Neural cell (in vitro differentiated cells): ENCODE measurements around the gene FAM174C. TPM values are rescaled to one million over a fixed set of nuclear protein-coding genes. Genes with fewer than 3 reads are reported as not detected.

Experiments used
- H2AFZ ChIP-seq: fragments of 200-600, 300-800 bp; sonication (generic), shearing (Covaris generic); 2 replicates; pipeline ENCODE4 v1.6.0; 2014; ENCODE audit warnings: low read depth, mild to moderate bottlenecking, antibody characterized with exemption, low read length, moderate library complexity
- H3F3A ChIP-seq: fragments of 200-600 bp; shearing (Covaris generic); 2 replicates; pipeline ENCODE4 v1.6.1; 2016; ENCODE audit warnings: mild to moderate bottlenecking, moderate library complexity, mixed read lengths, antibody characterized with exemption, low read length; ENCODE audit not compliant: insufficient read depth, poor library complexity, severe bottlenecking
- H3K27ac ChIP-seq: fragments of 200-600, 300-800 bp; sonication (generic), shearing (Covaris generic); 2 replicates; pipeline ENCODE4 v1.5.1; 2014; ENCODE audit warnings: mild to moderate bottlenecking, low read length, moderate library complexity
- H3K27me3 ChIP-seq: fragments of 300-800, 200-600 bp; sonication (generic), shearing (Covaris generic); 2 replicates; pipeline ENCODE4 v1.6.0; 2014; ENCODE audit warnings: mild to moderate bottlenecking, low read depth, low read length, moderate library complexity; ENCODE audit not compliant: insufficient read depth
- H3K36me3 ChIP-seq: fragments of 300-800, 200-600 bp; sonication (generic), shearing (Covaris generic); 2 replicates; pipeline ENCODE4 v1.5.1; 2014; ENCODE audit warnings: mild to moderate bottlenecking, antibody characterized with exemption, low read length, moderate library complexity; ENCODE audit not compliant: insufficient read depth
- H3K4me2 ChIP-seq: fragments of 300-800, 200-600 bp; sonication (generic), shearing (Covaris generic); 2 replicates; pipeline ENCODE4 v1.6.0; 2014; ENCODE audit warnings: mild to moderate bottlenecking, low read length
- H3K4me3 ChIP-seq: fragments of 300-800, 200-600 bp; sonication (generic), shearing (Covaris generic); 2 replicates; pipeline ENCODE4 v1.5.1; 2014; ENCODE audit warnings: mild to moderate bottlenecking, low read length, moderate library complexity
- H3K79me2 ChIP-seq: fragments of 200-600 bp; shearing (Covaris generic); replicated peaks from 2 replicates; pipeline ENCODE4 v1.6.0; 2014; ENCODE audit warnings: mild to moderate bottlenecking, low read length, moderate library complexity; ENCODE audit not compliant: insufficient read depth
- H3K9ac ChIP-seq: fragments of 300-800, 200-600 bp; sonication (generic), shearing (Covaris generic); 2 replicates; pipeline ENCODE4 v1.6.1; 2016; ENCODE audit warnings: mild to moderate bottlenecking, low read length, mixed read lengths
- H3K9me2 ChIP-seq: fragments of 200-600 bp; shearing (Covaris generic); 2 replicates; pipeline ENCODE4 v1.6.1; 2016; ENCODE audit warnings: mild to moderate bottlenecking, low read length, mixed read lengths; ENCODE audit not compliant: insufficient read depth
- H3K9me3 ChIP-seq: fragments of 200-600, 300-800 bp; sonication (generic), shearing (Covaris generic); 2 replicates; pipeline ENCODE4 v1.6.1; 2016; ENCODE audit warnings: mild to moderate bottlenecking, mixed run types, low read length, moderate library complexity, mixed read lengths
- H4K20me1 ChIP-seq: fragments of 200-600 bp; shearing (Covaris generic); 2 replicates; pipeline ENCODE4 v1.6.1; 2016; ENCODE audit warnings: mild to moderate bottlenecking, mixed run types; ENCODE audit not compliant: insufficient read depth
- CTCF ChIP-seq: fragments of 450-650 bp; IDR thresholded peaks from 2 replicates; pipeline ENCODE4 v1.5.1; 2014; ENCODE audit warnings: antibody characterized with exemption, mild to moderate bottlenecking, moderate library complexity; ENCODE audit not compliant: poor library complexity, severe bottlenecking
- EP300 ChIP-seq: fragments of 450-650 bp; conservative IDR thresholded peaks from 2 replicates; pipeline ENCODE4 v1.6.1; 2014; ENCODE audit warnings: antibody characterized with exemption, mild to moderate bottlenecking, moderate library complexity; ENCODE audit not compliant: poor library complexity, severe bottlenecking
- EZH2 ChIP-seq: fragments of 200-600, 300-800 bp; shearing (Covaris generic), sonication (generic); IDR thresholded peaks from 2 replicates; pipeline ENCODE4 v1.6.1; 2014; ENCODE audit warnings: antibody characterized with exemption, low read length, borderline replicate concordance, mild to moderate bottlenecking; ENCODE audit not compliant: insufficient read depth, poor library complexity, severe bottlenecking
- MXI1 ChIP-seq: fragments of 450-650 bp; conservative IDR thresholded peaks from 2 replicates; pipeline ENCODE4 v1.6.1; 2014; ENCODE audit warnings: antibody characterized with exemption, mild to moderate bottlenecking; ENCODE audit not compliant: poor library complexity, severe bottlenecking
- POLR2AphosphoS5 ChIP-seq: IDR thresholded peaks from 2 replicates; pipeline ENCODE4 v1.6.1; 2012
- RAD21 ChIP-seq: fragments of 450-650 bp; conservative IDR thresholded peaks from 2 replicates; pipeline ENCODE4 v1.6.1; 2014; ENCODE audit warnings: antibody characterized with exemption, mild to moderate bottlenecking, moderate library complexity
- REST ChIP-seq: IDR thresholded peaks from 2 replicates; pipeline ENCODE4 v1.6.1; 2012; ENCODE audit warnings: borderline replicate concordance
- SMC3 ChIP-seq: fragments of 450-650 bp; conservative IDR thresholded peaks from 2 replicates; pipeline ENCODE4 v1.6.1; 2014; ENCODE audit warnings: antibody characterized with exemption, mild to moderate bottlenecking, moderate library complexity; ENCODE audit not compliant: poor library complexity
- TAF1 ChIP-seq: IDR thresholded peaks from 2 replicates; pipeline ENCODE4 v1.6.1; 2012; ENCODE audit warnings: low read depth
- polyA plus RNA-seq: library from polyadenylated mRNA; depleted of rRNA; stranded (reverse); fragments of >200 nt; gene quantifications from 2 replicates; pipeline ENCODE4 v1.2.3, GENCODE V29; 2014

Gene FAM174C
- polyA plus RNA-seq, 1 donor from 2014 or later, result 28.4 TPM

GRCh38 chr19:1315470-1316166 lies 40.3 kb downstream of the FAM174C start (continued):
- TF ChIP-seq MXI1, result no peak

- no peaks in the 10 kb centered on the region for H3K27me3 ChIP-seq
Observed at GRCh38 chr19:1316466-1316865, 41.1 kb downstream of the FAM174C start.

More at GRCh38 chr19:1316466-1316865, 41.1 kb downstream of the FAM174C start:
- no peak overlapping the region for H2AFZ ChIP-seq
- H3K9me2 ChIP-seq, result no peaks in the 10 kb centered on the region
- H3K79me2 ChIP-seq, result no peaks in the 10 kb centered on the region
- TF ChIP-seq RAD21 (no peak), REST (no peak), MXI1 (no peak), POLR2AphosphoS5 (no peak), TAF1 (no peak), EZH2 (no peak), EP300 (no peak), CTCF (no peak), SMC3 (no peak)
- H3K36me3 ChIP-seq, result no peaks in the 10 kb centered on the region
- no peak overlapping the region for H3K4me2 ChIP-seq
- H3K9ac ChIP-seq, result no peak overlapping the region
- no peak overlapping the region for H3K27ac ChIP-seq
- no peaks in the 10 kb centered on the region for H3K9me3 ChIP-seq
- H3K4me3 ChIP-seq, result no peak overlapping the region
- no peaks in the 10 kb centered on the region for H4K20me1 ChIP-seq
- no peaks in the 10 kb centered on the region for H3F3A ChIP-seq
